GM10847 (cell line): ENCODE results near the gene RIPPLY2.

Experiments
- POLR2A ChIP-seq: IDR thresholded peaks from 2 replicates; pipeline ENCODE4 v1.6.1; 2011; ENCODE audit not compliant: insufficient read length; ENCODE audit errors: extremely low read depth

RIPPLY2 gene

GRCh38 chr6:83853178-83854000, at the start of gene RIPPLY2:
Gene RIPPLY2, plus strand, starts transcription at chr6:83853360. Its CDS starts 57 bp downstream, at chr6:83853417.
- TF ChIP-seq POLR2A, result no peak

- TF ChIP-seq POLR2A, result no peak
These were observed 48.3 kb upstream of the RIPPLY2 start for GRCh38 chr6:83804886-83805285.

GRCh38 chr6:83808005-83808404, 45.2 kb upstream of the RIPPLY2 start:
- TF ChIP-seq POLR2A, result no peak

GRCh38 chr6:83808926-83809325, 44.2 kb upstream of the RIPPLY2 start:
- no peak for TF ChIP-seq POLR2A

- TF ChIP-seq POLR2A, result no peak
These were observed 40.6 kb upstream of the RIPPLY2 start for GRCh38 chr6:83812595-83812994.

- TF ChIP-seq POLR2A, result no peak
These were observed 37.4 kb upstream of the RIPPLY2 start for GRCh38 chr6:83815631-83816272.

- TF ChIP-seq POLR2A, result no peak
These were observed 30.5 kb upstream of the RIPPLY2 start for GRCh38 chr6:83822629-83823169.

- TF ChIP-seq POLR2A, result no peak
These were observed 28.8 kb upstream of the RIPPLY2 start for GRCh38 chr6:83824388-83824801.

- no peak for TF ChIP-seq POLR2A
These were observed 28.3 kb upstream of the RIPPLY2 start for GRCh38 chr6:83824831-83825230.

GRCh38 chr6:83827050-83827449, 26.1 kb upstream of the RIPPLY2 start:
- TF ChIP-seq POLR2A, result no peak

GRCh38 chr6:83838727-83839126, 14.4 kb upstream of the RIPPLY2 start:
- TF ChIP-seq POLR2A, result no peak

GRCh38 chr6:83844170-83844569, 9.0 kb upstream of the RIPPLY2 start:
- TF ChIP-seq POLR2A, result no peak

- TF ChIP-seq POLR2A, result no peak
These were observed 6.9 kb upstream of the RIPPLY2 start for GRCh38 chr6:83846291-83846690.

GRCh38 chr6:83847179-83847578, 6.0 kb upstream of the RIPPLY2 start:
- TF ChIP-seq POLR2A, result no peak

- TF ChIP-seq POLR2A, result no peak
These were observed 4.0 kb upstream of the RIPPLY2 start for GRCh38 chr6:83849127-83849526.

- TF ChIP-seq POLR2A, result no peak
These were observed 3.5 kb upstream of the RIPPLY2 start for GRCh38 chr6:83849610-83850009.
